DOHH2 (cell line): ENCODE data around the gene TCTN3.

Experiments used
- CTCF ChIP-seq: fragments of 200-600 bp; sonication (generic); IDR thresholded peaks from one replicate; pipeline ENCODE4 v1.5.1; 2014; ENCODE audit warnings: antibody characterized with exemption, mild to moderate bottlenecking, low read depth, low read length; ENCODE audit not compliant: poor library complexity, severe bottlenecking
- EZH2phosphoT487 ChIP-seq: fragments of 200-600 bp; sonication (generic); IDR thresholded peaks from 2 replicates; pipeline ENCODE4 v1.6.1; 2017; ENCODE audit warnings: borderline replicate concordance, mild to moderate bottlenecking, antibody characterized with exemption, low read length, moderate library complexity, mixed read lengths

GRCh38 chr10:95741807-95742467 lies 48.2 kb upstream of the TCTN3 start:
- TF ChIP-seq CTCF (no peak), EZH2phosphoT487 (no peak)
